Testis (tissue), 2 donors: Measurements from ENCODE around the gene LFNG.
"Not testable (repeated sequence)": the region's sequence is repeated elsewhere in the genome, so short reads cannot be mapped to it uniquely, and the experiment has no call there.

ENCODE experiments used
- POLR2A ChIP-seq: fragments of 450-650 bp; IDR thresholded peaks from one replicate; pipeline ENCODE4 v1.6.1; 2017; ENCODE audit warnings: antibody characterized with exemption, mild to moderate bottlenecking, moderate library complexity
- TF ChIP-seq, protein P1 (sequence below), 3 experiments: fragments of 450-650 bp in 2 of 3; fragments of 200-600 bp in 1 of 3; sonication (generic) in 1 of 3; IDR thresholded peaks; one replicate each; pipeline ENCODE4 v1.5.1; 2016 to 2019; ENCODE audit warnings: antibody characterized with exemption in 3 of 3, mild to moderate bottlenecking in 2 of 3, moderate library complexity in 1 of 3

DNA sequence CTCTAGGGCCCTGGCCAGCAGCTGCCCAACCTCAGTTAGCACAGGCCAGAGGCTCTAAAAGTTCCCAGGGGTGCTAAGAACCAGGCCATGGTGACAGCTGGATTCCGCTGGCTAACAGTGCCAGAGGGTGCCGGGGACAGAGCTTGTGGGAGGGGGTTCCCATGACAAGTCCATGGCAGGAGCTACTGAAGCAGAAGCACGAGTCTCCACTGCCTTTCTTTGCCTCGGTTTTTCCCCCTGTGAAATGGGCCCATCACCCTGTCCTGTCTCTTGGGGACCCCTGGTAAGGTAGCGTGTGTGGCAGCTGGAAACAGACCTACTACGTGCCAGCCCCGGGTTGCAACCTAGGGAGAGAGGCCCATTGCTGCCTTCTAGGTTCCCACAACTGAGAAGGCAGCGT, 13.2 kb downstream of the LFNG start:
- not testable (repeated sequence) for TF ChIP-seq POLR2A
- TF ChIP-seq, protein P1, sequence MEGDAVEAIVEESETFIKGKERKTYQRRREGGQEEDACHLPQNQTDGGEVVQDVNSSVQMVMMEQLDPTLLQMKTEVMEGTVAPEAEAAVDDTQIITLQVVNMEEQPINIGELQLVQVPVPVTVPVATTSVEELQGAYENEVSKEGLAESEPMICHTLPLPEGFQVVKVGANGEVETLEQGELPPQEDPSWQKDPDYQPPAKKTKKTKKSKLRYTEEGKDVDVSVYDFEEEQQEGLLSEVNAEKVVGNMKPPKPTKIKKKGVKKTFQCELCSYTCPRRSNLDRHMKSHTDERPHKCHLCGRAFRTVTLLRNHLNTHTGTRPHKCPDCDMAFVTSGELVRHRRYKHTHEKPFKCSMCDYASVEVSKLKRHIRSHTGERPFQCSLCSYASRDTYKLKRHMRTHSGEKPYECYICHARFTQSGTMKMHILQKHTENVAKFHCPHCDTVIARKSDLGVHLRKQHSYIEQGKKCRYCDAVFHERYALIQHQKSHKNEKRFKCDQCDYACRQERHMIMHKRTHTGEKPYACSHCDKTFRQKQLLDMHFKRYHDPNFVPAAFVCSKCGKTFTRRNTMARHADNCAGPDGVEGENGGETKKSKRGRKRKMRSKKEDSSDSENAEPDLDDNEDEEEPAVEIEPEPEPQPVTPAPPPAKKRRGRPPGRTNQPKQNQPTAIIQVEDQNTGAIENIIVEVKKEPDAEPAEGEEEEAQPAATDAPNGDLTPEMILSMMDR (IDR thresholded peaks at IDR 0.05): not testable (repeated sequence)
